T follicular helper cell (primary cell): Measurements from ENCODE around the gene TRMT13.
"Not testable (repeated sequence)": the region's sequence is repeated elsewhere in the genome, so short reads cannot be mapped to it uniquely, and the experiment has no call there.

ENCODE experiments used
- DNase-seq: peaks from one replicate; pipeline ENCODE4 v3.0.0-alpha.2; 2020; ENCODE audit warnings: low read depth

The TRMT13 gene

DNA sequence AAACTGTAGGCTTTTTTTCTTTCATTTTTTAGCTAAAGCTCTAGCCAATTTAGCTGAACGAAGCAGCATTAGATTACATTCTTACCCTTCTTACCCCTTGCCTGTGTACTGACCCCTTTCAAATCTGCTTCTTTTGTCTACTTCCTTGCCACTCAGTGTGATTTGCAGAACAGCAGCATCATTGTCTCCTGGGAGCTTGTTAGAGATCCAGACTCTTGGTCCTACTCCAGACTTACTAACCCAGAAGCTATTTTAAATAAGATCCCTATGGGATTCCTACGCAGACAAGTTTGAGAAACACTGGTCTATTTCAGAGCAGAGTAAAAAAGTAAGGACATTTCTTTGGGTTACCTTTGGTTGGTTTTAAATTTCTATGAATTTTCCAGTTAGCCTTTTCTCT is 31.3 kb downstream of the TRMT13 start:
- DNase-seq: no peak

DNA sequence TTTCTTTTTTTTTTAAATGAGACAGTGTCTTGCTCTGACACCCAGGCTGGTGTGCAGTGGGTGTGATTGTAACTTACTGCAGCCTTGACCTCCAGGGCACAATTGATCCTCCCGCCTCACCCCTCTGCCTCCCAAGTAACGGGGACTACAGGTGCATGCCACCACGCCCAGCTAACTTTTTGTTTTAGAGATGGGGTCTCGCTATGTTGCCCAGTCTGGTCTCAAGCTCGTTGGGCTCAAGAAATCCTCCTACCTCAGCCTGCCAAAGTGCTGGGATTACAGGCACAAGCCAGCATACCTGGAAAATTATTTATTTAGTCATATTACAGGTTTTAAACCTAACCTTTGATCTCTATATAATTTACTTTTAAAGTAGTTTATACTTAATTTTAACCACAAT is 31.7 kb downstream of the TRMT13 start:
- DNase-seq: no peak

DNA sequence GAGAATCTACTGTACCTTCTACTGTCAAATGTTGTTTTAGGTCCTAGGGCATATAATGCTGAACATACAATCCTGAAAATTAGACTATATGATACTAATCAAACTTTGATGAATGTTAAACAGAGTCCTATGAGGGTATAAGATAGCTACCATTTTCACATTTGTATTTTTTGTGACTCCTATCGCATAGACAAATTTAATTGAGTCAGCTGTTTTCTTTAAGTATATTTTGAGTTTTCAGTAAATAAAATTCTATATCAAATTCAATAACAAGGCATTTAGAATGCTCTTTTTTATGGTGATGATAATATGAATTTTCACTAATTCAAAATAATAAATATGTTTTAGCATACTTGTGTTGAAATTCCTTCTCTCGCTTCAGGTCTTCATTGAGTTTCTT is 35.1 kb downstream of the TRMT13 start:
- DNase-seq: no peak

DNA sequence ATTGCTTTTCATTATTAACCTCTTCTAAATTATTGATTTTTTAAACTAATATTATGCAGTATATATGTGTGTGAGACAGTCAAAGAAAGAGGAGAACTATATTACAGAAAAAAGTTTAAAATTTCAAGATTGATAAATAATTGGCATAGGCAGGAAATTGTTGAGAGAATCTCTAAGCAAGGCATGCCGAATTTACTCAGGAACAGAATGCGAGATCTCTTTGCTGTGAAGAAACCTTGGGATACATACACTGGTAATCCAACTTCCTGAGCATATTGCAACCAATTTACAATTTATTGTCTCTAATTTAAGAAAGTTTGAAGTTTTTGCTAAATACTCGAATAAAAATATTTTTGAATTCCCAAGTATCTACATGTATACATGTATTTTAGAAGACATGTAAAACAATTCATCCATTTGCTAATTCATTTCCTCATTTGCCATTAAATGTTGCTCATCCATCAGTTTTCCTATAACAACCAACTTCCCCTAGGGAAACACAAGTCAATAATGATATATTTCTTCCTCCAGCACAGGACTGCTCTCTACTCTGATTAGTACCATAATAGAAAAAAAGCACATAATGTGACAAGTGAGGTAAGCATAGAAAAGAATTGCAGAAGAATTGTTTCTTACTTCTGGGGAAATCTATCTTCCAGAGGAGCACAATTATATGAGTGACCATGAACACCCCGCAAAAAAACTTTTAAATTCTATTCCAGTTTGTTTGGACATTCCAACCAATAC is 44.5 kb downstream of the TRMT13 start:
- no peak for DNase-seq

DNA sequence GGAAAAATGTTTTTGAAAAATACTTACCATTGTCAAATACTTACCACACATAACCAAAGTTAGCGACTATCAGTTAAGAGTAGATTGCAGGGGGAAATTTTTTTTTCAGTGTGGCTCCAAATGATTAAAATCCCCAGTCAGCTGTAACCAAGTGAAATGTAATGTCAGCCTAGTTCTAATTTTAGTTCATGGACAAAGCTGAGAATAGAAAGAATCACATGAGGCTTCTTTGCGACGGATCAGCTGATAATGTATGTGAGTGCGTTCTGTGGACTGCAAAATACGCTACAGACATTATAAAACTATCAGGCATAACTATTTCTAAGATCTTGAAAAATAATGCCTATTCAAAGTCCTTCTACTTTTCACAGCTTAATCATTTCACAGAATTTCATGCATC is 45.1 kb downstream of the TRMT13 start, which contains the start of gene LRRC39:
Gene LRRC39 (minus strand): TSS at position 166 of the 400 bp plus-strand sequence. CDS start 9,740 bp downstream, outside the sequence.
- DNase-seq: no peak

DNA sequence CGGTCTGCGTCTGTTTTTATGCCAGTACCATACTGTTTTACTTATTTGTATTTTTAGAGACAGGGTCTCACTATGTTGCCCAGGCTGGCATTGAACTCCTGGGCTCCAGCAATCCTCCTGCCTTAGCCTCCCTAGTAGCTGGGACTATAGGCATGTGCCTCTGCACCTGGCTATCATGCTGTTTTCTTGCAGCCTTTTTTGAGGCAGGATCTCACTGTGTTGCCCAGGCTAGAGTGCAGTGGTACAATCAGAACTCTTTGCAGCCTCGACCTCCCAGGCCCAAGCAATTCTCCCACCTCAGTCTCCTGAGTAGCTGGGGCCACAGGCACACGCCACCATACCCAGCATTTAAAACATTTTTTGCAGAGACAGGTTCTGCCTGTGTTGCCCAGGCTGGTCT is 50.4 kb downstream of the TRMT13 start:
- DNase-seq: no peak

DNA sequence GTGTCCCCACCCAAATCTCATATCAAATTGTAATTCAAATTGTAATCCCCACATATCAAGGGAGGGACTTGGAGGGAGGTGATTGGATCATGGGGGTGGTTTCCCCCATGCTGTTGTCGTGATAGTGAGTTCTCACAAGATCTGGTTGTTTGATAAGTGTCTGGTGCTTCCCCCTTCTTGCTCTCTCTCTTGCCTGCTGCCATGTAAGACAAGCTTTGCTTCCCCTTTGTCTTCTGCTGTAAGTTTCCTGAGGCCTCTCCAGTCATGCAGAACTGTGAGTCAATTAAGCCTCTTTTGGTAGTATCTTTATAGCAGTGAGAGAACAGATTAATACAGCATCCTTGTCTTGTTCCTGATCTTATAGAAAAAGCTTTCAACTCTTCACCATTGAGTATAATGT is 51.6 kb downstream of the TRMT13 start:
- DNase-seq: no peak

DNA sequence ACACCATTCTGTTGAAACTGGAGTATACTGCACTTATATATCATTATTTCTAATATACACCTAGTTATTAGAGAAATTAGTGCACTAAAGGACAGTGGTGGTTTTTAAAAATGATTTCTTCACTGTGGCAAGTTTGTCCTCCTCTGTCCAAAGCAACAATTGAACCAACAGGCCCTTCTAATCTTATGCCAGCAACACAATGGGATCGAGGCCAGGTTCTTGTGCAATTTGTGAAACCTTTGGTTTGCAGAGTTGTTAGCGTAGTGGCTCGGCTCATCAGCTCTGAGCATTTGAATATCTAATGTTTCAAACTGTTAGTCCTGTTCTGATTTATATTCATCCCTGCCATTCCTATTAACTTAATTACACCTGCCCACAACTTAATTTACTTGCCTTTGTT is 54.9 kb downstream of the TRMT13 start:
- DNase-seq: no peak

DNA sequence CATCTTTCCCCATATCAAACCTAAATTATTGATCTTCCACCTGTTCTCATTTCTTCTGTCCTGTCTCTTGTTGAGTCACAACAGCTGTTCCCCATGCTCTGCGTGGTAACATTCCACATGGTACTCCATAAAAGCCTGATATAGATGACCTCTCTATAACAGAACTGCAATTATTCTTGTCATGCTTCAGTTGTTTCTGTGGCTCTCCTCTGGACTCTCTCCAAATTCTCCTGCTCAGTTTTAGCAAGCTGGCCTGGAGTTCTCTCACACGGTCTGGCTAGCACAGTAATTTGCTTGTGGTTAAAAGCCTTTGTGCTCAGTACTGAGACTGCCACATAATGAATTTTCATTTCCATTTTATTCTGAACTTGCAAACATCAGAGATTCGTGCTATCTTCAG is 55.7 kb downstream of the TRMT13 start:
- DNase-seq: no peak

DNA sequence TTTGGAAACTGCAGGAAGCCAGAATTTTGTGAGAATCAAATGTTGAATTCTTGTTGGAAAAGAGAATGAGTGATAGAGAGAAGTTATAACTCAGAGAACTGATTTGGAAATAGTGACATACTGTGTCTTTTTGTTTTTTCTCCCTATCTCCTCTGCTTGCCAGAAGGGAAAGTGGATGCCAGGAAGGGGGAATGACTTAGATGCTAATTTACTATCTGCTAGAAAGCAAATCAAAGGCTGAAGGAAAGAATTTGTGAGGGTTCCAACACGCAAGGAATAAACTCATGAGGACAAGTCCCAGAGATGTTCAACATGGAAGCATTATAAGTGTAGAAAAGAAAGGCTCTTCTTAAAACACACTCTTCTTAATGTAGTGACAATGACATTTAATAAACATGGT is 65.6 kb downstream of the TRMT13 start:
- no peak for DNase-seq

DNA sequence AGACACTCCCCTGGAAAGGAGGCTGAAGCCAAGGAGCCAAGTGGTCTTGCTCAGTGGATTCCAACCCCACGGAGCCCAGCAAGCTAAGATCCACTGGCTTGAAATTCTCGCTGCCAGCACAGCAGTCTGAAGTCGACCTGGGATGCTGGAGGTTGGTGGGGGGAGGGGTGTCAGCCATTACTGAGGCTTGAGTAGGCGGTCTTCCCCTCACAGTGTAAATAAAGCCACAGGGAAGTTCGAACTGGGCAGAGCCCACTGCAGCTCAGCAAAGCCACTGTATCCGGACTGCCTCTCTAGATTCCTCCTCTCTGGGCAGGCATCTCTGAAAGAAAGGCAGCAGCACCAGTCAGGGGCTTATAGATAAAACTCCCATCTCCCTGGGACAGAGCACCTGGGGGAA is 67.1 kb downstream of the TRMT13 start:
- not testable (repeated sequence) for DNase-seq
